ENCODE data around the gene SCAPER. TPM values are rescaled to one million over a fixed set of nuclear protein-coding genes. Genes with fewer than 3 reads are reported as not detected.

The SCAPER gene
- total RNA-seq, 1 experiment from 2014 or later: 10.3 TPM

DNA sequence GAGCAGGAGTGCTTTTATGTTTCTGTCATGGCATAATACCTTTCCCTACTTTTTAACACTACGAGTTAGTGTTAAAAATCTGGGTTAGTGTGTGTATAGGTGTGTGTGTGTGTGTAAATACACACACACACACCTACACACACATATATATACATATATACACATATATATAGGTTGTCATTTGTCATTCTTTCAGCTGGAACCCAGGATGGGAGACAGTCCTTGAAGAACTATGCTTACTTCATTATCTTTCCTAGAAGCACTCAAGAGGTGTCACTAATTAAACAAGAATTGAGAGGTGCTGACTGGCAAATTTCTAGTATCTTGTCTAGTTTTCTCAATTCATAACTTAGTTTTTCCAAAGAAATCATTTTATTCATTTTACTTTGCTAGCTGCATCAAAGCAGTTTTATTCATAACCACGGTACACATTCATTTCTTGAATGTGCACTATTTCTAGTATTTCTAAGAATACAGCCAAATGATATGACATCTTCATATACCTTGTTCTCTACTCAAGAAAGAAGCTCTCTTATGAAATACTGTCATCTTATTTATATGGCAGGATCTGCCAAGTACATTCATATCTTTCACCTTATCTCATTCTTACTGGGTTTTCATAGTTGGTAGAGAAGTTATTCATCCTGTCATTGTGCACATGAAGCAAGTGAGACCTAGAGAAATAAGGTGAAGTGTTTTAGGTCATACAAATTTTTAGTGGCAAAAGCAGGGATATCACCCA lies 522.0 kb downstream of the SCAPER start:
- ChIA-PET CTCF (no interaction called here), POLR2A (no interaction called here)
- Mint-ChIP-seq H3K36me3 (no peaks in the 10 kb centered on the region), H3K4me1 (no peaks in the 10 kb centered on the region), H3K27me3 (ENCODE audit: low read depth) (no peaks in the 10 kb centered on the region; the same call in 1 of the 2 replicates), H3K4me3 (no peak overlapping the region), H3K9me3 (no peaks in the 10 kb centered on the region), H3K27ac (no peak overlapping the region)
- DNase-seq (ENCODE audit: low spot score) (no peak), ATAC-seq (no peak)
- TF ChIP-seq GRHL2 (CRISPR knock-in tag; IDR thresholded peaks at IDR 0.05; ENCODE audit: insufficient replicate concordance, severe bottlenecking) (no peak), ETV6 (CRISPR knock-in tag; IDR thresholded peaks at IDR 0.05) (no peak), SP1 (CRISPR knock-in tag; conservative IDR thresholded peaks at IDR 0.05) (no peak), NFYB (CRISPR knock-in tag; conservative IDR thresholded peaks at IDR 0.05; ENCODE audit: low read depth) (no peak), ZNF138 (CRISPR knock-in tag; conservative IDR thresholded peaks at IDR 0.05) (no peak), PRRX2 (CRISPR knock-in tag; IDR thresholded peaks at IDR 0.05) (no peak), RELA (CRISPR knock-in tag; IDR thresholded peaks at IDR 0.05; ENCODE audit: borderline replicate concordance) (no peak)
- TF ChIP-seq, protein P1, sequence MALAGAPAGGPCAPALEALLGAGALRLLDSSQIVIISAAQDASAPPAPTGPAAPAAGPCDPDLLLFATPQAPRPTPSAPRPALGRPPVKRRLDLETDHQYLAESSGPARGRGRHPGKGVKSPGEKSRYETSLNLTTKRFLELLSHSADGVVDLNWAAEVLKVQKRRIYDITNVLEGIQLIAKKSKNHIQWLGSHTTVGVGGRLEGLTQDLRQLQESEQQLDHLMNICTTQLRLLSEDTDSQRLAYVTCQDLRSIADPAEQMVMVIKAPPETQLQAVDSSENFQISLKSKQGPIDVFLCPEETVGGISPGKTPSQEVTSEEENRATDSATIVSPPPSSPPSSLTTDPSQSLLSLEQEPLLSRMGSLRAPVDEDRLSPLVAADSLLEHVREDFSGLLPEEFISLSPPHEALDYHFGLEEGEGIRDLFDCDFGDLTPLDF (CRISPR knock-in tag; IDR thresholded peaks at IDR 0.05): no peak
- TF ChIP-seq, protein P2, sequence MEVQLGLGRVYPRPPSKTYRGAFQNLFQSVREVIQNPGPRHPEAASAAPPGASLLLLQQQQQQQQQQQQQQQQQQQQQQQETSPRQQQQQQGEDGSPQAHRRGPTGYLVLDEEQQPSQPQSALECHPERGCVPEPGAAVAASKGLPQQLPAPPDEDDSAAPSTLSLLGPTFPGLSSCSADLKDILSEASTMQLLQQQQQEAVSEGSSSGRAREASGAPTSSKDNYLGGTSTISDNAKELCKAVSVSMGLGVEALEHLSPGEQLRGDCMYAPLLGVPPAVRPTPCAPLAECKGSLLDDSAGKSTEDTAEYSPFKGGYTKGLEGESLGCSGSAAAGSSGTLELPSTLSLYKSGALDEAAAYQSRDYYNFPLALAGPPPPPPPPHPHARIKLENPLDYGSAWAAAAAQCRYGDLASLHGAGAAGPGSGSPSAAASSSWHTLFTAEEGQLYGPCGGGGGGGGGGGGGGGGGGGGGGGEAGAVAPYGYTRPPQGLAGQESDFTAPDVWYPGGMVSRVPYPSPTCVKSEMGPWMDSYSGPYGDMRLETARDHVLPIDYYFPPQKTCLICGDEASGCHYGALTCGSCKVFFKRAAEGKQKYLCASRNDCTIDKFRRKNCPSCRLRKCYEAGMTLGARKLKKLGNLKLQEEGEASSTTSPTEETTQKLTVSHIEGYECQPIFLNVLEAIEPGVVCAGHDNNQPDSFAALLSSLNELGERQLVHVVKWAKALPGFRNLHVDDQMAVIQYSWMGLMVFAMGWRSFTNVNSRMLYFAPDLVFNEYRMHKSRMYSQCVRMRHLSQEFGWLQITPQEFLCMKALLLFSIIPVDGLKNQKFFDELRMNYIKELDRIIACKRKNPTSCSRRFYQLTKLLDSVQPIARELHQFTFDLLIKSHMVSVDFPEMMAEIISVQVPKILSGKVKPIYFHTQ (CRISPR knock-in tag; IDR thresholded peaks at IDR 0.05): no peak
- TF ChIP-seq, protein P3, sequence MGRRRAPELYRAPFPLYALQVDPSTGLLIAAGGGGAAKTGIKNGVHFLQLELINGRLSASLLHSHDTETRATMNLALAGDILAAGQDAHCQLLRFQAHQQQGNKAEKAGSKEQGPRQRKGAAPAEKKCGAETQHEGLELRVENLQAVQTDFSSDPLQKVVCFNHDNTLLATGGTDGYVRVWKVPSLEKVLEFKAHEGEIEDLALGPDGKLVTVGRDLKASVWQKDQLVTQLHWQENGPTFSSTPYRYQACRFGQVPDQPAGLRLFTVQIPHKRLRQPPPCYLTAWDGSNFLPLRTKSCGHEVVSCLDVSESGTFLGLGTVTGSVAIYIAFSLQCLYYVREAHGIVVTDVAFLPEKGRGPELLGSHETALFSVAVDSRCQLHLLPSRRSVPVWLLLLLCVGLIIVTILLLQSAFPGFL (CRISPR knock-in tag; IDR thresholded peaks at IDR 0.05; ENCODE audit: borderline replicate concordance): no peak
- TF ChIP-seq, protein P4, sequence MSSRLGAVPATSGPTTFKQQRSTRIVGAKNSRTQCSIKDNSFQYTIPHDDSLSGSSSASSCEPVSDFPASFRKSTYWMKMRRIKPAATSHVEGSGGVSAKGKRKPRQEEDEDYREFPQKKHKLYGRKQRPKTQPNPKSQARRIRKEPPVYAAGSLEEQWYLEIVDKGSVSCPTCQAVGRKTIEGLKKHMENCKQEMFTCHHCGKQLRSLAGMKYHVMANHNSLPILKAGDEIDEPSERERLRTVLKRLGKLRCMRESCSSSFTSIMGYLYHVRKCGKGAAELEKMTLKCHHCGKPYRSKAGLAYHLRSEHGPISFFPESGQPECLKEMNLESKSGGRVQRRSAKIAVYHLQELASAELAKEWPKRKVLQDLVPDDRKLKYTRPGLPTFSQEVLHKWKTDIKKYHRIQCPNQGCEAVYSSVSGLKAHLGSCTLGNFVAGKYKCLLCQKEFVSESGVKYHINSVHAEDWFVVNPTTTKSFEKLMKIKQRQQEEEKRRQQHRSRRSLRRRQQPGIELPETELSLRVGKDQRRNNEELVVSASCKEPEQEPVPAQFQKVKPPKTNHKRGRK (CRISPR knock-in tag; IDR thresholded peaks at IDR 0.05; ENCODE audit: borderline replicate concordance): no peak
- TF ChIP-seq, protein P5, sequence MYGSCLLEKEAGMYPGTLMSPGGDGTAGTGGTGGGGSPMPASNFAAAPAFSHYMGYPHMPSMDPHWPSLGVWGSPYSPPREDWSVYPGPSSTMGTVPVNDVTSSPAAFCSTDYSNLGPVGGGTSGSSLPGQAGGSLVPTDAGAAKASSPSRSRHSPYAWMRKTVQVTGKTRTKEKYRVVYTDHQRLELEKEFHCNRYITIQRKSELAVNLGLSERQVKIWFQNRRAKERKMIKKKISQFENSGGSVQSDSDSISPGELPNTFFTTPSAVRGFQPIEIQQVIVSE (CRISPR knock-in tag; IDR thresholded peaks at IDR 0.05; ENCODE audit: borderline replicate concordance): no peak
- TF ChIP-seq, protein P6, sequence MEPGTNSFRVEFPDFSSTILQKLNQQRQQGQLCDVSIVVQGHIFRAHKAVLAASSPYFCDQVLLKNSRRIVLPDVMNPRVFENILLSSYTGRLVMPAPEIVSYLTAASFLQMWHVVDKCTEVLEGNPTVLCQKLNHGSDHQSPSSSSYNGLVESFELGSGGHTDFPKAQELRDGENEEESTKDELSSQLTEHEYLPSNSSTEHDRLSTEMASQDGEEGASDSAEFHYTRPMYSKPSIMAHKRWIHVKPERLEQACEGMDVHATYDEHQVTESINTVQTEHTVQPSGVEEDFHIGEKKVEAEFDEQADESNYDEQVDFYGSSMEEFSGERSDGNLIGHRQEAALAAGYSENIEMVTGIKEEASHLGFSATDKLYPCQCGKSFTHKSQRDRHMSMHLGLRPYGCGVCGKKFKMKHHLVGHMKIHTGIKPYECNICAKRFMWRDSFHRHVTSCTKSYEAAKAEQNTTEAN (CRISPR knock-in tag; IDR thresholded peaks at IDR 0.05): no peak

DNA sequence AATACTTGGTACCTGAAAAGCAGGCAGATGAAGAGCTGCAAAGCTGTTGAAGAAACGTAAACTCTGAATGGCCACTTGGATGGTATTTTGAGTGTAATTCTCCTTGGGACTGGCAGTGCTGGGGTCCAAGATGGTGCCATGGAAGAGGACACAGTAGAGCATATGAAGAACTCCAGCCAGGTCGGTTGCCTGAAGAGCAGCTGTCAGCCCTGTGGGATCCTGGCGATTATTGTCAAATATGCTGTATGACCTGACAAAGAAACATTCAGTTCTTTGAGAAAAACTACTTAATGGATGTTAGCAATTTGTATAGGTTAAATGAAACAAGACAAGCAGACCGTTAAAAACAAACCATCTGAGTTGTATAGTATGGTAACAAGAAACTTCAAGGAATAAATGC lies 523.8 kb downstream of the SCAPER start:
- Mint-ChIP-seq H3K27ac (no peak overlapping the region), H3K9me3 (no peaks in the 10 kb centered on the region), H3K4me3 (no peak overlapping the region), H3K36me3 (no peaks in the 10 kb centered on the region), H3K4me1 (no peaks in the 10 kb centered on the region), H3K27me3 (ENCODE audit: low read depth) (no peaks in the 10 kb centered on the region)
- ChIA-PET POLR2A (no interaction called here), CTCF (no interaction called here)
- TF ChIP-seq ZBTB21 (CRISPR knock-in tag; IDR thresholded peaks at IDR 0.05; ENCODE audit: borderline replicate concordance): no peak
- TF ChIP-seq, protein P7, sequence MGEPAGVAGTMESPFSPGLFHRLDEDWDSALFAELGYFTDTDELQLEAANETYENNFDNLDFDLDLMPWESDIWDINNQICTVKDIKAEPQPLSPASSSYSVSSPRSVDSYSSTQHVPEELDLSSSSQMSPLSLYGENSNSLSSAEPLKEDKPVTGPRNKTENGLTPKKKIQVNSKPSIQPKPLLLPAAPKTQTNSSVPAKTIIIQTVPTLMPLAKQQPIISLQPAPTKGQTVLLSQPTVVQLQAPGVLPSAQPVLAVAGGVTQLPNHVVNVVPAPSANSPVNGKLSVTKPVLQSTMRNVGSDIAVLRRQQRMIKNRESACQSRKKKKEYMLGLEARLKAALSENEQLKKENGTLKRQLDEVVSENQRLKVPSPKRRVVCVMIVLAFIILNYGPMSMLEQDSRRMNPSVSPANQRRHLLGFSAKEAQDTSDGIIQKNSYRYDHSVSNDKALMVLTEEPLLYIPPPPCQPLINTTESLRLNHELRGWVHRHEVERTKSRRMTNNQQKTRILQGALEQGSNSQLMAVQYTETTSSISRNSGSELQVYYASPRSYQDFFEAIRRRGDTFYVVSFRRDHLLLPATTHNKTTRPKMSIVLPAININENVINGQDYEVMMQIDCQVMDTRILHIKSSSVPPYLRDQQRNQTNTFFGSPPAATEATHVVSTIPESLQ (CRISPR knock-in tag; IDR thresholded peaks at IDR 0.05): no peak
- no peak for TF ChIP-seq ZNF317 (CRISPR knock-in tag; IDR thresholded peaks at IDR 0.05; ENCODE audit: borderline replicate concordance, low read depth)
- no peak for TF ChIP-seq SMAD3 (CRISPR knock-in tag; IDR thresholded peaks at IDR 0.05; ENCODE audit: borderline replicate concordance)
- TF ChIP-seq KAT7 (CRISPR knock-in tag; IDR thresholded peaks at IDR 0.05; ENCODE audit: borderline replicate concordance): no peak
- TF ChIP-seq ZNF232 (CRISPR knock-in tag; IDR thresholded peaks at IDR 0.05): no peak
- TF ChIP-seq, protein P4 (CRISPR knock-in tag; IDR thresholded peaks at IDR 0.05; ENCODE audit: borderline replicate concordance): no peak
- no peak for TF ChIP-seq JUN (CRISPR knock-in tag; IDR thresholded peaks at IDR 0.05)
- DNase-seq (ENCODE audit: low spot score): no peak
- no peak for ATAC-seq

All from WTC11 (cell line).